Omental fat pad (tissue), 4 donors: Measurements from ENCODE around the gene OGDH. TPM values are rescaled to one million over a fixed set of nuclear protein-coding genes. Genes with fewer than 3 reads are reported as not detected.
"Not testable (repeated sequence)": the region's sequence is repeated elsewhere in the genome, so short reads cannot be mapped to it uniquely, and the experiment has no call there.

Experiments
- ATAC-seq: fragments of 150-250 bp; one replicate; pipeline ENCODE4 v1.9.1; 2016; ENCODE audit warnings: mild to moderate bottlenecking, moderate library complexity; ENCODE audit not compliant: low FRiP score
- DNase-seq: peaks from one replicate; pipeline ENCODE4 v3.0.0-alpha.2; 2019; ENCODE audit warnings: low spot score
- total RNA-seq, 4 donors: library from RNA; depleted of rRNA; stranded (reverse); fragments of >200 nt; gene quantifications; one replicate each; pipeline ENCODE4 v1.1.0, GENCODE V29; 2016
- TF ChIP-seq, protein P1 (sequence below), 3 donors: fragments of 450-650 bp; IDR thresholded peaks; one replicate each; pipeline ENCODE4 v1.5.1; 2016 to 2017; ENCODE audit warnings: antibody characterized with exemption in 3 of 3, mild to moderate bottlenecking in 3 of 3, moderate library complexity in 2 of 3

The OGDH gene
- total RNA-seq, 4 donors from 2014 or later = 75.4 to 91.0 (median 82.0) TPM

DNA sequence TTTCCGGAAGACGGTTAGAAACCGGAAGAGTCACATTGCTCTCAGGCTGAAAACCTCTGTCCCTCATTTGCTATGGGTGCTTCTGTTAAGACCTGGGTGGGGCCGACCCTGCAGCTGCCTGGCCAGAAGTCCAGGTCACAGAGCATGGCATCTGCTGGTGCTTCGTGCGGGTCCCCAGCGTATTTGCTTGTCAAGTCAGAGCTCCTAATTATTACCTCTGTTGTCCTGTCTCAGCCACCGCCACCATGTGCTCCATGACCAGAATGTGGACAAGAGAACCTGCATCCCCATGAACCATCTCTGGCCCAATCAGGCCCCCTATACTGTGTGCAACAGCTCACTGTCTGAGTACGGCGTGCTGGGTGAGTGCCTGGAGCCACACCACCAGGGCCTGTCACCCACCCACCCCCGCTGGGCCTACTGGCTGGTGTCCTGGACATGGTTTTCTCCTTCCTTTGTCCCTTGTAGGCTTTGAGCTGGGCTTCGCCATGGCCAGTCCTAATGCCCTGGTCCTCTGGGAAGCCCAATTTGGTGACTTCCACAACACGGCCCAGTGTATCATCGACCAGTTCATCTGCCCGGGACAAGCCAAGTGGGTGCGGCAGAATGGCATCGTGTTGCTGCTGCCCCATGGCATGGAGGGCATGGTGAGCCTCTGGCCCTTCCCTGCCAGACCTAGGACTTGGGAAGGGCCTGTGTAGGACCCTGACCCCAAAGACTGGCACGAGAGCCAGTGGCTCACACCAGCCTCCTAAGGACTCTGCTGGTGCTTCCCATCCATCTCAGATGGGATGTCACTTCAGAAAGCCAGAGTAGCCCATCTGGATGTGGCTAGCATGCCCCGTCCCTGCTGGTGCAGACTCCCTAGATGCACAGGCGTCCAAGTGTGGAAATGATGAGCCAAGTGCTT, 91.0 kb downstream of the OGDH start:
- ATAC-seq (no peak), DNase-seq (no peak)

DNA sequence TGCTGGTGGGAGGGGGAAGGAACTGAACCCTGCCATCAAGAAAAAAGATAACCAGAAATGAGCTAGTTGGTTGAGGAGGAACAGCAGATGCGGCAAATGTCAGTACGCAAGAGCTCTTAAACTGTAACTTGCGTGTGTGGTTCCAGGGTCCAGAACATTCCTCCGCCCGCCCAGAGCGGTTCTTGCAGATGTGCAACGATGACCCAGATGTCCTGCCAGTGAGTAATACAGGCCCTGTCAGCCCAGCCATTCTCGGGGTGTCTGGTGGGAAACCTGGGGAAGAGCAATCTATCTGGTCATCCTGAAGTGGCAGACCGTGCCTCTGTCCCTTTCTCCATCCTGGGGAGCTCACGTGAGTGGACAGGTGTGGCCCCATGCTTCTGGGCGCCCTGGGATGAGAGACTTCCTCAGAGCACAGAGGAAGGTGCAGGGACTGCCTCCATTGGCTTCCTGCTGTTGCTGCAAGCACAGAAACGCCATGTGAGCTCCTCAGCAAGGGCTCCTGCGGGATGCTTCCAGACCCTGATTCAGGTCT, 91.7 kb downstream of the OGDH start:
- no peak for DNase-seq
- ATAC-seq = no peak
- TF ChIP-seq, protein P1, sequence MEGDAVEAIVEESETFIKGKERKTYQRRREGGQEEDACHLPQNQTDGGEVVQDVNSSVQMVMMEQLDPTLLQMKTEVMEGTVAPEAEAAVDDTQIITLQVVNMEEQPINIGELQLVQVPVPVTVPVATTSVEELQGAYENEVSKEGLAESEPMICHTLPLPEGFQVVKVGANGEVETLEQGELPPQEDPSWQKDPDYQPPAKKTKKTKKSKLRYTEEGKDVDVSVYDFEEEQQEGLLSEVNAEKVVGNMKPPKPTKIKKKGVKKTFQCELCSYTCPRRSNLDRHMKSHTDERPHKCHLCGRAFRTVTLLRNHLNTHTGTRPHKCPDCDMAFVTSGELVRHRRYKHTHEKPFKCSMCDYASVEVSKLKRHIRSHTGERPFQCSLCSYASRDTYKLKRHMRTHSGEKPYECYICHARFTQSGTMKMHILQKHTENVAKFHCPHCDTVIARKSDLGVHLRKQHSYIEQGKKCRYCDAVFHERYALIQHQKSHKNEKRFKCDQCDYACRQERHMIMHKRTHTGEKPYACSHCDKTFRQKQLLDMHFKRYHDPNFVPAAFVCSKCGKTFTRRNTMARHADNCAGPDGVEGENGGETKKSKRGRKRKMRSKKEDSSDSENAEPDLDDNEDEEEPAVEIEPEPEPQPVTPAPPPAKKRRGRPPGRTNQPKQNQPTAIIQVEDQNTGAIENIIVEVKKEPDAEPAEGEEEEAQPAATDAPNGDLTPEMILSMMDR (IDR thresholded peaks at IDR 0.05) = no peak

More for the DNA sequence above, 91.0 kb downstream of the OGDH start:
- TF ChIP-seq, protein P1 (IDR thresholded peaks at IDR 0.05) = no peak

- DNase-seq, ATAC-seq: not testable (repeated sequence)
Observed at GRCh38 chr7:44699598-44699997, 93.2 kb downstream of the OGDH start.

DNA sequence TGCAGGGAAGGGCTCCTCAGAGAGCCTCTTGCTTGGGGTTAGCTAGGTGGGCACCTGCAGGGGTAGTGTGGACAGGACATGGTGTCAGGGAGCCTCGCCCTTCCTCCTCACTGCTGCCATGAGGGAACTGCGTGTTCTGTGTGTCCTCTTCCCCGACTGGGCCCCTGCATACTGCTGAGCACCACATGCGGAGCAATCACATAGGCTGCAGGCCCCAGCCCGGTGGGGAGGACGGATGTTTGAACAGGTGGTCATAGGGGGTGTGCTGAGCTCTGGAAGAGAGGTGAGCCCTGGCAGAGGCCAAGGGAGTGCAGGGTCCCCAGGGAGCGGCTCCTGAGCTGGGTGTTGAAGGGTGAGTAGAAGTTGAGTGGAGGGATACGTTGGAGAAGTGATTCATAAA, 93.9 kb downstream of the OGDH start:
- TF ChIP-seq, protein P1 (IDR thresholded peaks at IDR 0.05) = no peak
- no peak for ATAC-seq
- DNase-seq = no peak

DNA sequence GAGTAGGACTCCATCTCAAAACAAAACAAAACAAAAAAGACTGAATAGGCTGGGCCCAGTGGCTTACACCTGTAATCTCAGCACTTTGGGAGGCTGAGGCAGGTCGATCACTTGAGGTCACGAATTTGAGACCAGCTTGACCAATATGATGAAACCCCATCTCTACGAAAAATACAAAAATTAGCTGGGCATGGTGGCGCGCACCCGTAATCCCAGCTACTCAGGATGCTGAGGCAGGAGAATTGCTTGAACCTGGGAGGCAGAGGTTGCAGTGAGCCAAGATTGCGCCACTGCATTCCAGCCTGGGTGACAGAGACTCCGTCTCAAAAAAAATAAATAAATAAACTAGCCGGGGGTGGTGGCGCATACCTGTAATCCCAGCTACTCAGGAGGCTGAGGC, 97.0 kb downstream of the OGDH start:
- DNase-seq, ATAC-seq: not testable (repeated sequence)

- DNase-seq (no peak), ATAC-seq (no peak)
- TF ChIP-seq, protein P1 (IDR thresholded peaks at IDR 0.05) = no peak
Observed at GRCh38 chr7:44703921-44704320, 97.5 kb downstream of the OGDH start.

DNA sequence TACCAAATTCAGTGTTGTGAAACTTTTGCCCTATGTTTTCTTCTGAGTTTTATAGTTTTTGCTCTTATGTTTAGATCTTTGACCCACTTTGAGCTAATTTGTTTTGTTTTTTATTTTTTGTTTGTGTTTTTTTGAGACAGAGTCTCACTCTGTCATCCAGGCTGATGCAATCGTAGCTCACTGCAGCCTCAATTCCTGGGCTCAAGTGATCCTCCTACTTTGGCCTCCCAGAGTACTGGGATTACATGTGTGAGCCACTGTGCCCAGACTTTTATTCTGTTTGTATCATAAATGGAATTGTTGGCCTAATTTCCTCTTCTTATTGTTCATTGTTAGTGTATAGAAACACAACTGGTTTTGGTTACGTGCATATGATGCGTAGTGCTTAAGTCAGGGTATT, 99.0 kb downstream of the OGDH start:
- ATAC-seq = no peak
- TF ChIP-seq, protein P1 (IDR thresholded peaks at IDR 0.05) = no peak

More for the DNA sequence above, 99.0 kb downstream of the OGDH start:
- DNase-seq = no peak
